Measurements from ENCODE around the gene DEXI.
A peak's percentile ranks its signal among the peaks of the same experiment; 100 is the strongest.
"Not testable (repeated sequence)": the region's sequence is repeated elsewhere in the genome, so short reads cannot be mapped to it uniquely, and the experiment has no call there.

Gene DEXI

DNA sequence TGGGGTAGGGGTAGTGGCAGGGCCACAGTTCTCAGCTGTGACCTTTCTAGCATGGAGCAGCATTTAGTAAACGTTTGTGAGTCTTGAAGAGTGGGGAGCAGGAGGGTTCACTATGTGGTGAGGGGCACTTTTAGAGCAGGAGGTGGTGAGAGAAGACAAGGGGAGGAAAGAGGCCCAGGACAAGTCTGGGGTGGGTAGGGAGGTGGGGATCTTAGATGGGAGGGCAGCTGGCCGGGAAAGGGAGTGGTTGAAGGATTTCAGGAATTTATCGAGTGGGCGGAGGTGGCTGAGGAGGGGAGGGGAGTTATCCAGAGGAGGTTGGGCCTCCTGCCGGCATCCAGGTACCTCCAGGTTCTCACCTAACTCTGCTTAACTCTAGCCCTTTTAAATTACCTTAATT is 4.0 kb upstream of the DEXI start:
- Histone ChIP-seq H3K9ac (ENCODE audit: low read length) (no peak overlapping the region), H3K4me3 (ENCODE audit: low read length) (no peak overlapping the region), H3K4me1 (ENCODE audit: control insufficient read depth, insufficient read depth, low read length) (peaks cover 23% of the 10 kb centered on the region), H3K27ac (ENCODE audit: low read depth, low read length) (no peak overlapping the region), H3K27me3 (ENCODE audit: control insufficient read depth, insufficient read depth, low read length) (no peaks in the 10 kb centered on the region), H3K36me3 (ENCODE audit: control insufficient read depth, insufficient read depth, low read length) (no peaks in the 10 kb centered on the region)

DNA sequence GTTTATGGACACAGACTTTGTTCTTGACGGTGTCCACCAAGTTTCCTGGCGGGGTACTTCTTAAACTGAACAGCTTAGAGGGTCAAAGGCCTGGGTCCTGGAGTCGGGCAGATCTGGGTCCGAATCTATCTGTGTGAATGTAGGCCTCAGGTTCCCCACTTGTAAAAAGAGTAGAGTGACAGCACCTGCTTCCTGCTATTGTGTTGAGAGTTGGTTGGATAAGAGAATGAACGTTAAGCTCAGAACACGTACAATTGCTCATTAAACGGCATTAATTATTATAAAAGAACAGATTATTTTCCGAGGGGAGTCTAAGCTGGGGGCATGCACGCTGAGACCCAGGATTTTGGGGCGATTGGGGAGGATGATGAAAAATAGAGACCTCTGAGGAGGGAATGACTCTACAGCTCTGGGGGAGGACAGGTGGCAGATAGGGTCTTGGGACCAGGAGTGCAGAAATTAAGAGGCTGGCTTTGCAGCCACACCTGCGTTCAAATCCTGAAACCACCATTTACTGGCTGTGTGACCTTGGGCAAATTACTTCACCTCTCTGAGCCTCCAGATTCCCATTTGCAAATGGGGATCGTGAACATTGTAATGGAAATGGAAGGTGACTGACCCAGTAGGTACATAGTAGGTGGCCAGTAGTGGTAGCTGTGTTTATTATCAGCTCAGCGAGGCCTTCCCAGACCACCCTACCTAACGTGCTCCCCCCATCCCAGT is 3.0 kb upstream of the DEXI start:
- no peak overlapping the region for H3K27ac ChIP-seq (ENCODE audit: low read depth, low read length)
- H3K9ac ChIP-seq (ENCODE audit: low read length) = peak overlapping the region; percentile 49
- H3K4me1 ChIP-seq (ENCODE audit: control insufficient read depth, insufficient read depth, low read length) = peaks cover 29% of the 10 kb centered on the region

DNA sequence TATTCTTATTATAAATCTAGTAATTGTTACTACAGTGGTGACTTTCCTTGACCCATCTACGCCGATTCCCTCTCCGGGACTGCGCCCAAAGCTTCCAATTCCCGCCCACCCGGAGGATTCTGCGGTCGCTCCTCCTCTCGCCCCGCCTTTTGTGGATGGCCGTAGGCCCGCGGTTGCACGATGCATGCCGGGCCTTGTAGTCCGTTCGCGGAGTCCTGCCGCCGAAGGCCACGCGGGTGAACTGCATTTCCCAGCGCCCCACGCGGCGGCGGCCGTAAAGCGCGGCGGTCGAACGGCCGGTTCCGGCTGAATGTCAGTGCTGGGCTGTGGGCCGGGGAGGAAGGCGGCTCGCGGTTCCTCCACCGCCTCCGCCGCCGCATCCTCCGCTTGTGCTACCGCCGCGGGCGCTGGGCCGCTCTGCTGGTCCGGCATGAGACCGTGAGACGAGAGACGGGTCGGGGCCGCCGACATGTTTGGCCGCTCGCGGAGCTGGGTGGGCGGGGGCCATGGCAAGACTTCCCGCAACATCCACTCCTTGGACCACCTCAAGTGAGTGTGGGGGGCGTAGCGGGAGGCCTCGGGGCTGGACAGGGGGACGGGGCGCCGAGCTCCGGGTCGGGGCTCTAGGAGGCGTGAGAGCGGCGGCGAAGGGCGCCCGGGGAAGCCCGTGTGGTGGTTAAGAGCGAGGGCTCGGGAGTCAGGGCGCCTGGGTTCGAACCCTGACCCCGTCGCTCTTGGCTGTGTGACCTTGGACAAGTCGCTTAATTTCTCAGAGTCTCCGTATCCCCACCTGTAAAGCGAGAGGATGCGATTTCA is 2.2 kb upstream of the DEXI start, which contains the start of gene CLEC16A:
Gene CLEC16A (plus strand): TSS at position 316 of the 816 bp plus-strand sequence. CDS start 154 bp downstream, at position 470.
- Histone ChIP-seq H3K4me3 (ENCODE audit: low read length) (peak within 1 kb of the TSS; percentile 85), H3K9ac (ENCODE audit: low read length) (peak within 1 kb of the TSS; percentile 49), H3K36me3 (ENCODE audit: control insufficient read depth, insufficient read depth, low read length) (no peaks in the 10 kb centered on the region), H3K27ac (ENCODE audit: low read depth, low read length) (peak within 1 kb of the TSS; percentile 73), H3K27me3 (ENCODE audit: control insufficient read depth, insufficient read depth, low read length) (no peaks in the 10 kb centered on the region), H3K4me1 (ENCODE audit: control insufficient read depth, insufficient read depth, low read length) (peaks cover 36% of the 10 kb centered on the region)

More for the DNA sequence above, 3.0 kb upstream of the DEXI start:
- Histone ChIP-seq H3K4me3 (ENCODE audit: low read length) (peak overlapping the region; percentile 85), H3K27me3 (ENCODE audit: control insufficient read depth, insufficient read depth, low read length) (no peaks in the 10 kb centered on the region), H3K36me3 (ENCODE audit: control insufficient read depth, insufficient read depth, low read length) (no peaks in the 10 kb centered on the region)

DNA sequence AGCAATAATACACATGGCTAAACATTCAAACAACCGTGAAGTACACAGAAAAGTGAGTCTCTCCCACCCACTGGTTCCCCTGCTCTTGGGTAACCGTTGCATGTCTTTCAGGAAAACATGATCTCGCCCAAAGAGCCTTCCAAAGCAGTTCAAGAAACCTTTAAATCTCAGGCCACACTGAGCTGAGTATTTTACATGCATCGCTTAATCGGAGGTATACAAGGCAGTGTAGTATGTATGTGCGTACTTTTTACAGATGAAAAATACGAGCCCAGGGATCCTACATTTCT is 741 bp upstream of the DEXI start:
- no peak overlapping the region for H3K9ac ChIP-seq (ENCODE audit: low read length)
- peaks cover 50% of the 10 kb centered on the region for H3K4me1 ChIP-seq (ENCODE audit: control insufficient read depth, insufficient read depth, low read length)
- peak overlapping the region; percentile 87 for H3K4me3 ChIP-seq (ENCODE audit: low read length)

DNA sequence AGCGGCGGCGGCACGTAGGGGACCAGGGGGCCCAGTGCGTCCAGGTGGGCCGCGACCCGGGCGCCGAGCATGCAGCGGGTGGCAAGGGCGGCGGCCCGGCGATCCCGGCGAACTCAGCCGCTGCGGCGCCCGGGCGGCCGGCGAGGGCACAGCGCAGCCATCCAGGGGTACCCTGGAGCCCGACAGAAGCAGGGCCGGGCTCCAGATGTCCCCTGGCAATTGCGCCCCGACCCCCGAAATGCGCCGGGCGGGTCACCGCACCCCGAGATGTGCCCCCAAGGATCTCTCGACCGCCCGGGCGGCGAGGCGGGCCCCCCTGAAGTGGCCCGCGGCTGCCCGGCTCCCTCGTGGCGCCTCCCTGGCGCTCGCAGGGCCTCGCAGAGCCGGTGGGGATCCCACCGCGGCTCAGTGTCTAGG is 325 bp downstream of the DEXI start:
- peak overlapping the region; percentile 87 for H3K4me3 ChIP-seq (ENCODE audit: low read length)
- peaks cover 57% of the 10 kb centered on the region for H3K4me1 ChIP-seq (ENCODE audit: control insufficient read depth, insufficient read depth, low read length)
- not testable (repeated sequence) for H3K9ac ChIP-seq (ENCODE audit: low read length); H3K36me3 ChIP-seq (ENCODE audit: control insufficient read depth, insufficient read depth, low read length); H3K27me3 ChIP-seq (ENCODE audit: control insufficient read depth, insufficient read depth, low read length)
- peak overlapping the region; percentile 67 for H3K27ac ChIP-seq (ENCODE audit: low read depth, low read length)

More for the DNA sequence above, 741 bp upstream of the DEXI start:
- Histone ChIP-seq H3K27me3 (ENCODE audit: control insufficient read depth, insufficient read depth, low read length) (no peaks in the 10 kb centered on the region), H3K36me3 (ENCODE audit: control insufficient read depth, insufficient read depth, low read length) (no peaks in the 10 kb centered on the region), H3K27ac (ENCODE audit: low read depth, low read length) (peak overlapping the region; percentile 85)

DNA sequence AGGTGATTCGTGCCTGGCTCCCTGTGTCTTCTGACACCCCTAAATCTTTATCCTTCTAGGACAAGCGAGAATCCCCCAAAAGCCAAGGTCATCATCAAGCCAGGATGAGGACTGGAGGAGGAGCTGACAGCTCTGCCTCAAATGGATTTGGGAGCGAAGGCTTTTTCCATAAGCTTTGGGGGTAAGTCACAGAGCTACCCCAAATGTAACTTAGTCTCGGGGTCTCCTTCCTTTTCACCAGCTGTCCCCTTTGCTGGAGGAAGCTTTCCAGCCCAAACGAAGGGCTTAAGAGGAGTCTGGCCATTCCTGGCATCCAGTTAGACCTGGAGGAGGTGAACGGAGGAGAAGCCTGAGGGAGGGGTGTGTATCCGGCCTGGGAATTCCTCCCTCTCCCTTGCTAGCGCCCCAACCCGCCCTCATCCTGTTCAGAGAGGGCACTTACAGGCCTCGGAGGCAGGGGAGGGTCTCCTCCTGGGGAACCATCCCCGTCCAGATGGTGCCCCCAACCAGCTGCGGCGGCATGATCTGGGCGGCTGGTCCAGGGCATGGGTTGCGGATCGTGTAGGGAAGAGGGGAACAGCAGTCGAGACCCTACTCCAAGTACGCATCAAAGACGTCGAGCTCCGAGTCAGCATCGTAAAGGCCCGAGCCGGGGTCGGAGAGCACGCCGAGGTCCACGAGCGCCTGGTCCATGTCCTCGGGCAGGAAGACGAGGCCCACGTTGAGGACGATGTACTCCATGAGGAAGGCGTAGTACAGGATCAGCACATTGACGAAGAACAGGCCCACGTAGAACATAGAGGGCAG is 938 bp downstream of the DEXI start:
- peak overlapping the region; percentile 87 for H3K4me3 ChIP-seq (ENCODE audit: low read length)
- H3K27ac ChIP-seq (ENCODE audit: low read depth, low read length) = peak overlapping the region; percentile 28
- peak overlapping the region; percentile 87 for H3K9ac ChIP-seq (ENCODE audit: low read length)
- peaks cover 57% of the 10 kb centered on the region for H3K4me1 ChIP-seq (ENCODE audit: control insufficient read depth, insufficient read depth, low read length)
- H3K36me3 ChIP-seq (ENCODE audit: control insufficient read depth, insufficient read depth, low read length) = no peaks in the 10 kb centered on the region
- no peaks in the 10 kb centered on the region for H3K27me3 ChIP-seq (ENCODE audit: control insufficient read depth, insufficient read depth, low read length)

DNA sequence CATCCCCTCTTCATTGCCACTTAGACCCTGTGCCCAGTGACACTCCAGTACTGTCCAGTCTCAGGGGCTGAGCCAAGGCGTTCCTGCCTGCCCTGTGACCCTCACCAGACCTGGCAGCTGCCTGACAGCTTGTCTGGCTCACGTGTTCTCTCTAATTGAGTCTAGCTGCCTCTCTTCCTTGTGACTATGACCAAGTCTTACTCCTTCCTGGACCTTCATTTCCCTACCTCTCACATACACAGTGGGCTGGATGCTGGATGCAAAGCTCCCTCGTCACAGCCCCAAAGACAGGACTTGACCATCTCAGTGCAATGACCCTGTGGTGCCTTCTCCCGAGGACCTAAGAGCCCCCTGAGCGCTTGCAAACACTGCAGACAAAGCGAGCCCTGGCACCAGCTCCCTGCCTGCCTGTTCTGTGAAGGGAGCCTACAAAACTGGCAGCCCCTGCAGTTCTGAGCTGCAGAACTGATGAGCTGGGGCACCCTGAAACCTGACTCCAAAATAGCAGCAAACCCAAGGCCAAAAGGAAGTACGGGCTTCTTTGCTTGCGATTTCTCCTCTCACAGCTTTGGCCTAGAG is 1.7 kb downstream of the DEXI start:
- no peak overlapping the region for H3K9ac ChIP-seq (ENCODE audit: low read length)
- no peaks in the 10 kb centered on the region for H3K27me3 ChIP-seq (ENCODE audit: control insufficient read depth, insufficient read depth, low read length)
- H3K27ac ChIP-seq (ENCODE audit: low read depth, low read length) = peak overlapping the region; percentile 28
- peaks cover 52% of the 10 kb centered on the region for H3K4me1 ChIP-seq (ENCODE audit: control insufficient read depth, insufficient read depth, low read length)
- H3K4me3 ChIP-seq (ENCODE audit: low read length) = peak overlapping the region; percentile 87
- no peaks in the 10 kb centered on the region for H3K36me3 ChIP-seq (ENCODE audit: control insufficient read depth, insufficient read depth, low read length)

DNA sequence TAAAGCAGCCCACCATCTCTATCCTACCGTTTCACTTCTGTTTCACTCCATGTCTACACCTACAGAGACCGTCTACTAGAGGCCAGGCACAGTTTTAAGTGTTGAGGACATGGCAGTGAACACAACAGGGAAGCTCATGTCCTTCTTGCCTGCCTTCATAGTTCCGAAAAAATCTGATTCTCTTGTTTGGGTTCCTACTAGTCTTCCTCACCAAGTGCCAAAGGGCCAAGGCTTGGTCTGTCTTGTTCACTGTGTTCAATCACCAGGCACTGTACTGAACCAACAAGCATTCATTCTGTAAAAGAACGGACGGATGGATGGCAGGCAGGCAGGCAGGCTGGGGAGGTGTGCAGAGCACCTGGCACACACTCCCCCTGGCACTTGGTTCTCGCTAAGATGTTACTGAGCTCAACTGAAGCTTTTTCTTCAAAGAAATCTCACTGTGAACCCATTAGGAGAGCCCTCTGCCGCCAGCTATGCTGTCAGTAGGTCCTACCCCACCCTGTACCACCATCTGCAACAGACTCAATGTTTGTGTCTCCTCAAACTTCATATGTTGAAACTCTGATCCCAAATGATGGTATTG is 2.5 kb downstream of the DEXI start:
- H3K4me3 ChIP-seq (ENCODE audit: low read length) = peak overlapping the region; percentile 87
- no peaks in the 10 kb centered on the region for H3K27me3 ChIP-seq (ENCODE audit: control insufficient read depth, insufficient read depth, low read length)
- no peak overlapping the region for H3K9ac ChIP-seq (ENCODE audit: low read length)
- H3K4me1 ChIP-seq (ENCODE audit: control insufficient read depth, insufficient read depth, low read length) = peaks cover 49% of the 10 kb centered on the region
- no peaks in the 10 kb centered on the region for H3K36me3 ChIP-seq (ENCODE audit: control insufficient read depth, insufficient read depth, low read length)
- peak overlapping the region; percentile 6 for H3K27ac ChIP-seq (ENCODE audit: low read depth, low read length)

DNA sequence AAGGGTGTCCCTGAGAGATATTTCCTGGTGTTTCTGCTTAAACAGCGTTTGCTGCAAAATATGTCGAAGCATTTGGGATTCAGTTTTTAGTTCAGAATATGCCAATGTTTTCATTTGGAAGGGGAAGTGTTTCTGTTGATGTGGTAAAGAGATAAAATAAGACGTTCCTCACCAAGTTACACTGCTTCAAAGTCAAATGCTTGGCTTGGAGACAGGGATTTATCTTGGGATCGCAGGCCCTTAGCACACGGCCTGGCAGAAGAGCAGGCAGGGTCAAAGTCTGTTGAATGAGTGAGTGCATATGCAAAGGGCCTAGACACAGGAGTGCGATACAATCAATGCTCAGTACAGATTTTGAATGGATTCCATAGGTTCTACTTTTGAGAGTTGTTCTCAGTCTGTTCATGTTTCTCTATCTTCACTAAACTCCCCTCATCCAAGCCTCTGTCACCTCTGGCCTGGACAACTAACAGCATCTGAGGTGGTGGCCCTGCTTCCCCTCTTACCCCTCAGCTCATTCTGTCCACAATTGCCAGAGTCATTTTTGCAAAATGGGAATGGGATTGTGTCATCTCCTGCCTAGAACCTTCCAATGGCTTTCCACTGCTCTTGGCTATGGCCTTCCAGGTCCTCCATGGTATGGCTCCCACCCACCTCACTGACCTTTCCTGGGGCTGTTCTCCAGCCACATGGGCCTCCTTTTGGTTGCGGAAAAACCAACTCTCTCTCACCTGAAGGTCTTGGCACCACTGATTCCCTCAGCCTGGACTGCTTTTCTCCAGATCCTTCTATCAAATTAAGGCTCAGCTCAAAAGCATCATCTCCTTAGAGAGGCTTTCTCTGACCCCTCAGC is 3.2 kb downstream of the DEXI start:
- no peak overlapping the region for H3K27ac ChIP-seq (ENCODE audit: low read depth, low read length)
- H3K36me3 ChIP-seq (ENCODE audit: control insufficient read depth, insufficient read depth, low read length) = no peaks in the 10 kb centered on the region
- peak overlapping the region; percentile 87 for H3K4me3 ChIP-seq (ENCODE audit: low read length)
- peaks cover 48% of the 10 kb centered on the region for H3K4me1 ChIP-seq (ENCODE audit: control insufficient read depth, insufficient read depth, low read length)
- H3K27me3 ChIP-seq (ENCODE audit: control insufficient read depth, insufficient read depth, low read length) = no peaks in the 10 kb centered on the region
- no peak overlapping the region for H3K9ac ChIP-seq (ENCODE audit: low read length)

DNA sequence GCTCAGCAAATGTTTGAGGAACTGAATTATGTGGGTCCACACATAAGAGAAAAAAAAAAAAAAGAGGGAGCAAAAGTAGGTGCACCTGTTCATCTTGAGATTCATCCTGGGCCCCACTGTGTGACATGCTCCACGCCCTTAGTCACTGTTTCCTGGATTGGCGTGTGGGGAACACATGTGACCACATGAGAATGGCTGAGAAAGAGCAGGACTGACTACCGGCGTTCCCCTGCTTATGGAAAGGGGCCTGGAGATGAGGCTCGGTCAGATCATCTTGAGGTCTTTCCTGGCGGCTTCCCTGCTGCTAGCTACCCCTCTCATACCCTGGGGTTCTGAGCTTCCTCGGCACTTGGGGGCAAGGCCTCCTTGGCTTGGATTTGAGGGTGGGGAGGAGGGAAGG is 3.9 kb downstream of the DEXI start:
- Histone ChIP-seq H3K4me1 (ENCODE audit: control insufficient read depth, insufficient read depth, low read length) (peaks cover 46% of the 10 kb centered on the region), H3K4me3 (ENCODE audit: low read length) (peak overlapping the region; percentile 87), H3K27me3 (ENCODE audit: control insufficient read depth, insufficient read depth, low read length) (no peaks in the 10 kb centered on the region), H3K9ac (ENCODE audit: low read length) (no peak overlapping the region), H3K27ac (ENCODE audit: low read depth, low read length) (no peak overlapping the region), H3K36me3 (ENCODE audit: control insufficient read depth, insufficient read depth, low read length) (no peaks in the 10 kb centered on the region)
